Chondrocyte (in vitro differentiated cells): ENCODE measurements around the gene NECTIN1. TPM values are rescaled to one million over a fixed set of nuclear protein-coding genes. Genes with fewer than 3 reads are reported as not detected.

ENCODE experiments used
- DNase-seq: peaks from one replicate; pipeline ENCODE4 v3.0.0; 2021; ENCODE audit warnings: mixed read lengths, low spot score
- H3K27ac Mint-ChIP-seq: one replicate; pipeline ENCODE4 v1.8.0; 2021; ENCODE audit warnings: mild to moderate bottlenecking, moderate library complexity, mixed read lengths; ENCODE audit not compliant: unreplicated experiment
- H3K27me3 Mint-ChIP-seq: 2 replicates; pipeline ENCODE4 v1.8.0; 2021; ENCODE audit warnings: low read depth, mixed read lengths
- H3K36me3 Mint-ChIP-seq: 2 replicates; pipeline ENCODE4 v1.8.0; 2021; ENCODE audit warnings: low read depth, mixed read lengths
- H3K4me1 Mint-ChIP-seq: 2 replicates; pipeline ENCODE4 v1.8.0; 2021; ENCODE audit warnings: low read depth, mild to moderate bottlenecking, mixed read lengths
- H3K4me3 Mint-ChIP-seq: one replicate; pipeline ENCODE4 v1.8.0; 2021; ENCODE audit warnings: mild to moderate bottlenecking, moderate library complexity, mixed read lengths; ENCODE audit not compliant: unreplicated experiment
- H3K9me3 Mint-ChIP-seq: 2 replicates; pipeline ENCODE4 v1.8.0; 2021; ENCODE audit warnings: low read depth, mixed read lengths
- CTCF ChIP-seq: fragments of 200-600 bp; sonication (generic); IDR thresholded peaks from 2 replicates; pipeline ENCODE4 v1.5.0; 2021; ENCODE audit warnings: antibody characterized with exemption, mild to moderate bottlenecking, moderate library complexity
- total RNA-seq: library from RNA; stranded (reverse); gene quantifications from 3 replicates; pipeline ENCODE4 v1.2.1, GENCODE V29; 2021

Gene NECTIN1
- total RNA-seq, 1 donor from 2014 or later: 9.1 TPM

- peak; percentile 28 for TF ChIP-seq CTCF
- Mint-ChIP-seq H3K9me3 (no peaks in the 10 kb centered on the region), H3K27me3 (no peaks in the 10 kb centered on the region), H3K27ac (no peak overlapping the region), H3K4me3 (no peak overlapping the region), H3K36me3 (peaks cover 2% of the 10 kb centered on the region), H3K4me1 (peaks cover 10% of the 10 kb centered on the region)
- no peak for DNase-seq
Measured at GRCh38 chr11:119681361-119681910, 47.6 kb downstream of the NECTIN1 start.

- H3K27ac Mint-ChIP-seq: no peak overlapping the region
- H3K27me3 Mint-ChIP-seq: no peaks in the 10 kb centered on the region
- no peak for TF ChIP-seq CTCF
- peaks cover 13% of the 10 kb centered on the region for H3K4me1 Mint-ChIP-seq
- no peaks in the 10 kb centered on the region for H3K9me3 Mint-ChIP-seq
- no peak overlapping the region for H3K4me3 Mint-ChIP-seq
- DNase-seq: no peak
- peaks cover 2% of the 10 kb centered on the region for H3K36me3 Mint-ChIP-seq
Measured at GRCh38 chr11:119680541-119681360, 48.2 kb downstream of the NECTIN1 start.

- Mint-ChIP-seq H3K9me3 (no peaks in the 10 kb centered on the region), H3K4me3 (no peak overlapping the region), H3K27ac (no peak overlapping the region), H3K36me3 (peaks cover 2% of the 10 kb centered on the region), H3K27me3 (no peaks in the 10 kb centered on the region), H3K4me1 (peaks cover 12% of the 10 kb centered on the region)
- no peak for DNase-seq
- no peak for TF ChIP-seq CTCF
Measured at GRCh38 chr11:119679346-119679745, 49.7 kb downstream of the NECTIN1 start.

- no peaks in the 10 kb centered on the region for H3K27me3 Mint-ChIP-seq
- H3K4me1 Mint-ChIP-seq: peaks cover 9% of the 10 kb centered on the region
- peaks cover 4% of the 10 kb centered on the region for H3K36me3 Mint-ChIP-seq
Measured at GRCh38 chr11:119678351-119678750, 50.6 kb downstream of the NECTIN1 start.

GRCh38 chr11:119677840-119678239 lies 51.2 kb downstream of the NECTIN1 start:
- no peak for TF ChIP-seq CTCF
- H3K27ac Mint-ChIP-seq: no peak overlapping the region
- no peak for DNase-seq
- H3K9me3 Mint-ChIP-seq: no peaks in the 10 kb centered on the region
- no peaks in the 10 kb centered on the region for H3K27me3 Mint-ChIP-seq
- H3K4me3 Mint-ChIP-seq: no peak overlapping the region
- peaks cover 4% of the 10 kb centered on the region for H3K36me3 Mint-ChIP-seq
- H3K4me1 Mint-ChIP-seq: peaks cover 9% of the 10 kb centered on the region

More at GRCh38 chr11:119678351-119678750, 50.6 kb downstream of the NECTIN1 start:
- TF ChIP-seq CTCF: no peak
- DNase-seq: no peak
- no peaks in the 10 kb centered on the region for H3K9me3 Mint-ChIP-seq
- H3K27ac Mint-ChIP-seq: no peak overlapping the region
- H3K4me3 Mint-ChIP-seq: no peak overlapping the region
